ENCODE data around the gene LAIR1. TPM values are rescaled to one million over a fixed set of nuclear protein-coding genes. Genes with fewer than 3 reads are reported as not detected.

The LAIR1 gene
- total and polyA plus RNA-seq, 2 experiments from 2014 or later, result 0.10 to 1.3 TPM

- no peak overlapping the region for H3K27ac Mint-ChIP-seq
- H4K20me1 ChIP-seq (replicated peaks; ENCODE audit: insufficient read depth), result no peaks in the 10 kb centered on the region
Observed at GRCh38 chr19:54408456-54409026, 43.8 kb upstream of the LAIR1 start.

DNA sequence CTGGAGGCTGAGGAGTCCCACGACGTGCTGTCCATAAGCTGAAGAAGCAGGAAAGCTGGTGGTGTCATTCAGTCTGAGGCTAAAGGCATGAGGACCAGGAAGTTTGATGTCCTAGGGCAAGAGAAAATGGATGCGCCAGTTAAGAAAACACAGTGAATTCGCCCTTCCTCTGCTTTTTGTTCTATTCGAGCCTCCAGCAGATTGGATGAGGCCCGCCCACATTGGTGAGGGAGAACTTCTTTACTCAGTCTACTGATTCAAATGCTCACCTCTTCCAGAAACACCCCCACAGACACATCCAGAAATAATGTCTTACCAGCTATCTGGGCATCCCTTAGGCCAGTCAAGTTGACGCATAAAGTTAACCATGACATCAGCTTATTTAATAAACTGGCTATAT lies 43.0 kb upstream of the LAIR1 start:
- peaks cover 25% of the 10 kb centered on the region for H3K9me3 Mint-ChIP-seq
- no peak overlapping the region for H3K4me3 Mint-ChIP-seq
- Histone ChIP-seq H3K79me2 (replicated peaks; ENCODE audit: insufficient read depth) (no peaks in the 10 kb centered on the region), H3K4me1 (ENCODE audit: insufficient read depth) (no peaks in the 10 kb centered on the region), H3K4me2 (no peak overlapping the region), H3F3A (replicated peaks; ENCODE audit: low read depth) (no peaks in the 10 kb centered on the region), H3K36me3 (ENCODE audit: insufficient read depth) (no peaks in the 10 kb centered on the region), H3K27me3 (ENCODE audit: insufficient read depth) (no peaks in the 10 kb centered on the region), H2AFZ (no peak overlapping the region), H3K4me3 (no peak overlapping the region), H4K20me1 (replicated peaks; ENCODE audit: insufficient read depth) (no peaks in the 10 kb centered on the region), H3K27ac (ENCODE audit: low read depth) (no peak overlapping the region), H3K9me2 (ENCODE audit: insufficient read depth) (no peaks in the 10 kb centered on the region)
- peaks cover 8% of the 10 kb centered on the region; the same call in 2 of the 3 replicates for H3K4me1 Mint-ChIP-seq
- no peak overlapping the region for H3K27ac Mint-ChIP-seq
- no peak for ATAC-seq
- H3K36me3 Mint-ChIP-seq (ENCODE audit: low read depth), result peaks cover 9% of the 10 kb centered on the region
- H3K27me3 Mint-ChIP-seq (ENCODE audit: insufficient read depth, low read depth, poor library complexity), result peaks cover 18% of the 10 kb centered on the region
- DNase-seq (ENCODE audit: low spot score), result no peak
- TF ChIP-seq, protein P1, sequence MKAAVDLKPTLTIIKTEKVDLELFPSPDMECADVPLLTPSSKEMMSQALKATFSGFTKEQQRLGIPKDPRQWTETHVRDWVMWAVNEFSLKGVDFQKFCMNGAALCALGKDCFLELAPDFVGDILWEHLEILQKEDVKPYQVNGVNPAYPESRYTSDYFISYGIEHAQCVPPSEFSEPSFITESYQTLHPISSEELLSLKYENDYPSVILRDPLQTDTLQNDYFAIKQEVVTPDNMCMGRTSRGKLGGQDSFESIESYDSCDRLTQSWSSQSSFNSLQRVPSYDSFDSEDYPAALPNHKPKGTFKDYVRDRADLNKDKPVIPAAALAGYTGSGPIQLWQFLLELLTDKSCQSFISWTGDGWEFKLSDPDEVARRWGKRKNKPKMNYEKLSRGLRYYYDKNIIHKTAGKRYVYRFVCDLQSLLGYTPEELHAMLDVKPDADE (IDR thresholded peaks at IDR 0.05), result no peak
- no peak for TF ChIP-seq POLR2AphosphoS5 (IDR thresholded peaks at IDR 0.05; ENCODE audit: low read depth)
- no peak for TF ChIP-seq ZNF114 (CRISPR knock-in tag; IDR thresholded peaks at IDR 0.05)
- no peak for TF ChIP-seq ZNF462 (CRISPR knock-in tag; IDR thresholded peaks at IDR 0.05)
- TF ChIP-seq EZH2phosphoT487 (IDR thresholded peaks at IDR 0.05; ENCODE audit: unreplicated experiment), result no peak
- TF ChIP-seq STAT1 (IDR thresholded peaks at IDR 0.05; ENCODE audit: unreplicated experiment), result no peak

More at GRCh38 chr19:54408456-54409026, 43.8 kb upstream of the LAIR1 start:
- no peaks in the 10 kb centered on the region for H3K4me1 ChIP-seq (ENCODE audit: insufficient read depth)
- H3K27ac ChIP-seq (ENCODE audit: low read depth), result no peak overlapping the region
- no peaks in the 10 kb centered on the region for H3K79me2 ChIP-seq (replicated peaks; ENCODE audit: insufficient read depth)
- H3K27me3 ChIP-seq (ENCODE audit: insufficient read depth), result no peaks in the 10 kb centered on the region
- Mint-ChIP-seq H3K9me3 (peaks cover 30% of the 10 kb centered on the region), H3K4me3 (no peak overlapping the region; the same call in 2 of the 3 replicates), H3K36me3 (ENCODE audit: low read depth) (peaks cover 13% of the 10 kb centered on the region), H3K27me3 (ENCODE audit: insufficient read depth, low read depth, poor library complexity) (peaks cover 24% of the 10 kb centered on the region), H3K4me1 (peaks cover 4% of the 10 kb centered on the region; the same call in 2 of the 3 replicates)
- no peaks in the 10 kb centered on the region for H3K9me2 ChIP-seq (ENCODE audit: insufficient read depth)
- H3F3A ChIP-seq (replicated peaks; ENCODE audit: low read depth), result no peaks in the 10 kb centered on the region
- TF ChIP-seq, protein P2, sequence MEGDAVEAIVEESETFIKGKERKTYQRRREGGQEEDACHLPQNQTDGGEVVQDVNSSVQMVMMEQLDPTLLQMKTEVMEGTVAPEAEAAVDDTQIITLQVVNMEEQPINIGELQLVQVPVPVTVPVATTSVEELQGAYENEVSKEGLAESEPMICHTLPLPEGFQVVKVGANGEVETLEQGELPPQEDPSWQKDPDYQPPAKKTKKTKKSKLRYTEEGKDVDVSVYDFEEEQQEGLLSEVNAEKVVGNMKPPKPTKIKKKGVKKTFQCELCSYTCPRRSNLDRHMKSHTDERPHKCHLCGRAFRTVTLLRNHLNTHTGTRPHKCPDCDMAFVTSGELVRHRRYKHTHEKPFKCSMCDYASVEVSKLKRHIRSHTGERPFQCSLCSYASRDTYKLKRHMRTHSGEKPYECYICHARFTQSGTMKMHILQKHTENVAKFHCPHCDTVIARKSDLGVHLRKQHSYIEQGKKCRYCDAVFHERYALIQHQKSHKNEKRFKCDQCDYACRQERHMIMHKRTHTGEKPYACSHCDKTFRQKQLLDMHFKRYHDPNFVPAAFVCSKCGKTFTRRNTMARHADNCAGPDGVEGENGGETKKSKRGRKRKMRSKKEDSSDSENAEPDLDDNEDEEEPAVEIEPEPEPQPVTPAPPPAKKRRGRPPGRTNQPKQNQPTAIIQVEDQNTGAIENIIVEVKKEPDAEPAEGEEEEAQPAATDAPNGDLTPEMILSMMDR (conservative IDR thresholded peaks at IDR 0.05; ENCODE audit: low read depth in 2 of 2), result no peak
- TF ChIP-seq STAT1 (IDR thresholded peaks at IDR 0.05; ENCODE audit: unreplicated experiment) (no peak), ZNF331 (CRISPR knock-in tag; IDR thresholded peaks at IDR 0.05; ENCODE audit: low read depth) (no peak), CREB1 (CRISPR knock-in tag; IDR thresholded peaks at IDR 0.05; ENCODE audit: low read depth) (no peak), JUNB (IDR thresholded peaks at IDR 0.05; ENCODE audit: unreplicated experiment) (no peak)
- TF ChIP-seq, protein P1 (IDR thresholded peaks at IDR 0.05), result no peak
- DNase-seq (ENCODE audit: low spot score), result no peak
- no peak overlapping the region for H3K4me3 ChIP-seq
- no peaks in the 10 kb centered on the region for H3K36me3 ChIP-seq (ENCODE audit: insufficient read depth)
- H2AFZ ChIP-seq, result no peak overlapping the region
- H3K4me2 ChIP-seq, result no peak overlapping the region
- no peak for ATAC-seq

Data from GM23338 (cell line).